Activated T-cell treated with anti-CD3 and anti-CD28 coated beads for 48 hours (primary cell): ENCODE data around the gene INPPL1.
"Not testable (repeated sequence)": the region's sequence is repeated elsewhere in the genome, so short reads cannot be mapped to it uniquely, and the experiment has no call there.

ENCODE experiments used
- DNase-seq: peaks from one replicate; pipeline ENCODE4 v3.0.0-alpha.2; 2020; ENCODE audit warnings: low read depth

INPPL1 gene

GRCh38 chr11:72244361-72245262 is 20.0 kb downstream of the INPPL1 start:
- no peak for DNase-seq

GRCh38 chr11:72245263-72245816 is 20.8 kb downstream of the INPPL1 start:
- DNase-seq = no peak

- DNase-seq = no peak
Observed at GRCh38 chr11:72247584-72247983, 23.0 kb downstream of the INPPL1 start.

- DNase-seq = no peak
Observed at GRCh38 chr11:72249961-72250360, 25.4 kb downstream of the INPPL1 start.

- DNase-seq = no peak
Observed at GRCh38 chr11:72250661-72251464, 26.3 kb downstream of the INPPL1 start.

- no peak for DNase-seq
Observed at GRCh38 chr11:72251614-72252013, 27.0 kb downstream of the INPPL1 start.

- DNase-seq = no peak
Observed at GRCh38 chr11:72253392-72253791, 28.8 kb downstream of the INPPL1 start.

GRCh38 chr11:72254299-72254993 is 29.9 kb downstream of the INPPL1 start:
- no peak for DNase-seq

- DNase-seq = no peak
Observed at GRCh38 chr11:72257570-72257969, 33.0 kb downstream of the INPPL1 start.

GRCh38 chr11:72259490-72259889 is 34.9 kb downstream of the INPPL1 start:
- DNase-seq = no peak

- no peak for DNase-seq
Observed at GRCh38 chr11:72260574-72260973, 36.0 kb downstream of the INPPL1 start.

GRCh38 chr11:72263361-72263760 is 38.8 kb downstream of the INPPL1 start:
- DNase-seq = no peak

GRCh38 chr11:72265951-72266350 is 41.4 kb downstream of the INPPL1 start:
- no peak for DNase-seq

GRCh38 chr11:72266960-72267359 is 42.4 kb downstream of the INPPL1 start:
- DNase-seq = not testable (repeated sequence)

GRCh38 chr11:72267956-72268617 is 43.5 kb downstream of the INPPL1 start:
- DNase-seq = no peak

- no peak for DNase-seq
Observed at GRCh38 chr11:72271980-72272379, 47.4 kb downstream of the INPPL1 start.

- DNase-seq = no peak
Observed at GRCh38 chr11:72274435-72274834, 49.9 kb downstream of the INPPL1 start.

- DNase-seq = no peak
Observed at GRCh38 chr11:72278905-72279304, 54.3 kb downstream of the INPPL1 start.

- DNase-seq = no peak
Observed at GRCh38 chr11:72280037-72280436, 55.5 kb downstream of the INPPL1 start.

GRCh38 chr11:72280726-72281315 is 56.3 kb downstream of the INPPL1 start:
- no peak for DNase-seq

- no peak for DNase-seq
Observed at GRCh38 chr11:72283947-72284346, 59.4 kb downstream of the INPPL1 start.
